IPS DF 4.7 (cell line): Measurements from ENCODE around the gene BCAT1.
"Not testable (repeated sequence)": the region's sequence is repeated elsewhere in the genome, so short reads cannot be mapped to it uniquely, and the experiment has no call there.

ENCODE experiments used
- DNase-seq: peaks from one replicate; pipeline ENCODE4 v3.0.0-alpha.2; 2013; ENCODE audit warnings: low spot score; ENCODE audit errors: extremely low read depth

BCAT1 gene

DNA sequence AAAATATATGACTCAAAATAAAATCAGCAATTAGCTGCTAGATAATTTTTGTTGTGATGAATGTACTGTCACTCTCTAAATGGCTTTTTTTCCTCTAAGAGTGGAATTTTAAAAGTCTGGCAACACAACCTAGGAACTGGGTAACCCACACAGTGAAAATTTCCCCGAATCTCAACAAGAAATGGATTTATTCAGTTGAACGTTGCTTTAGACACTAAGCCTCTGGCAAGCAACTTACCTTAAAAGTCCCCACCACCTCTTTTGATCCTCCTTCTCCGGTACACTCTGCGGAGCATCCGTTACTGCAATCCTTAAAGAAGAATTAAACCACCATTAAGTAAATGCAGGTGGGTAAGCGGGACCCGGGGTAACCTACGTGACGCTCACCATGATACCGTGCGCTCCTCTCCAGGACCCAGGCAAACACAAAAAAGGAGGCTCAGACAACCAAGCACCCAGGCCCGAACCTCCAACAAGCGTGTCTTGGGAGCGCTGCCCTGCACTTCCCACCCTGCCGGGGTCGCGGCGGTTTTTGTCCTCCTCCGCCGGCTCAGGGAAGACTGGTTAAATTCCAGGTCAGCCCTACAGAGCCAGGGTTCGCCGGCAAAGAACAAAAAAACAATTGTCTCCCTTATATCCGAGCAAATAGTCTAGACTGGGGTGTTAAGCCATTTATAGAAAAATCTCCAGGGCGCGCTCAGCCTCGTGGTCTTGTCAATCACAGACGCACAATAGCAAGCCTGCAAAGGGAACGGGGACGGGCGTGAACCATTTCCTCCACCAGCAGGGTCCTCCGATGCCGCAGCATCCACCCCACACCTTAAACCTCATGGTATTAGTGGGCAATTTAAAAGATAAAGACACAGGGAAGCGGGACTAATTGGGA is 47.1 kb downstream of the BCAT1 start:
- no peak for DNase-seq

DNA sequence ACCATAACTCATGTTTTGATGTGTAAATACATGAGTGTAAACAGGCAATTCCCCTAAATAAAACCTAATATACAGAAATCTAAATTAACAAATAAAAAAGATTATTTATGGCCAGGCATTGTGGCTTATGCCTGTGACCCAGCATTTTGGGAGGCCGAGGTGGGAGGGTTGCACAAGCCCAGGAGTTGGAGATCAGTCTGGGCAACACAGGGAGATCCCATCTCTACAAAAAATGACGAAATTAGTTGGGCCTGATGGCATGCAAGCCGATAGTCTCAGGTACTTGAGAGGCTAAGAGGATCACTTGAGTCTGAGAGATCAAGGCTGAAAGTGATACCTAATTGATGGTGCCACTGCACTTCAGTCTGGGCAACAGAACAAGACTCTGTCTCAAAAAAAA is 48.7 kb downstream of the BCAT1 start:
- no peak for DNase-seq

DNA sequence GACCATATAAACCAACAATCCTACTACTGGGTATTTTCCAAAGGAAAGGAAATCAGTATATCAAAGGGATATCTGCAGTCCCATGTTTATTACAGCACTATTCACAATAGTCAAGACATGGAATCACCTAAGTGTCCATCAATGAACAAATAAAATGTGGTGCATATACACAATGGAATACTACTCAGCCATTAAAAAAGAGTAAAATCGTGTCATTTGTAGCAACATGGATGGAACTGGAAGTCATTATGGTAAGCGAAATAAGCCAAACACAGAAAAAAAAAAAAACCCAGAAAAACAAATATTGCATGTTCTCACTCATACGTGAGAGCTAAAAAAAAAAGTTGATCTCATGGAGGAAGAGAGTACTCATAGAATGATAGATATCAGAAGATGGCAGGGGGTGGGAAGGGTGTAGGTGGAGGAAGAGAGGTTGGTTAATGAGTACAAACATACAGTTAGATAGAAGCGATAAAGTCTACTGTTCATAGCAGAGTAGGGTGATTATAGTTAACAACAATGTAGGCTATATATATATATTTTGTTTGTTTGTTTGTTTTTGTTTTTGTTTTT is 49.3 kb downstream of the BCAT1 start:
- DNase-seq = no peak

DNA sequence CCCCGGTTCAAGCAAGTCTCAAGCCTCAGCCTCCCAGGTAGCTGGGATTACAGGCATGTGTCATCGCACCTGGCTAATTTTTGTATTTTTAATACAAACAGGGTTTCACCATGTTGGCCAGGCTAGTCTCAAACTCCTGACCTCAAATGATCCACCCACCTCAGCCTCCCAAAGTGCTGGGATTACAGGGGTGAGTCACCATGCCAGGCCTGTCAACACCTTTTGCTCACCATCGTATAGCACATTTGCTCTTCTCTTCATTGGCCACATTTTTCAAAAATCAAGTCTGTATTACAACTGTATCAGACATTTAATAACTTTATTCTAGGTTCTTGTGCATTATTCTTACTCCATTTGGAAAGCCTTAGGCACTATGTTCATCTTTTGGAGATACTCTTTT is 50.3 kb downstream of the BCAT1 start:
- DNase-seq = no peak

DNA sequence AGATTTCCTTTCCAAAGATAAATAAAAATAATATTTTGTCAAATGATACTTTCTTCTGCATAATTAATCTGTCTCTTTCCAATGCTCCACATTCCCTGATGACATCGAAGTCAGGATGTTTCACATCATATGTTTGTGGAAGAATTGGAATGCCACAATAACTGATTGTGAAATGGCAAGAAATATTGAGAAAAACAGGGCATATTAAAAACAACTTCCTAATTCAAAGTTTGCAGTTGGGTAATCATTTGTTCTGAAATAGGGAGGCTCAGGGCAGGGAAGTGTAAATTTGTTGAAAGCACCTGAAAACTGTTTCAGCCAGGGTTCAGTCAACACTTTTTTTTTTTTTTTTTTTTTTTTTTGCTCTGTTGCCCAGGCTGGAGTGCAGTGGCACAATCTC is 50.7 kb downstream of the BCAT1 start:
- DNase-seq = no peak

DNA sequence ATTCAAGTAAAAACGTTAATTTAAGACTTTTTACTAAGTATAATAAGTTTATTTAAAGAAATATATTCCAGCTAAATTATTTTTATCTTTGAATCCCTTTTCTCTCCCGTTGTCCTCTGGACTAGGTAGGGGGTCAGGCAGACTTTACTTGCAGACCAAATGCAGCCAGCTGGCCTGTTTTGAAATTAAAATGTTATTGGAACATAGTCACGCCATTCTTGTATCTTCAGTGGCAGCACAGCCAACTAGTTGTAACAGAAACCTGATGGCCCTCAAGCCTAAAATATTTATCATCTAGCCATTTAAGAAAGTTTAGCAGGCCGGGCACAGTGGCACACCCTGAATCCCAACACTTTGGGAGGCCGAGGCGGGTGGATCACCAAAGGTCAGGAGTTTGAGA is 52.7 kb downstream of the BCAT1 start:
- DNase-seq = no peak

DNA sequence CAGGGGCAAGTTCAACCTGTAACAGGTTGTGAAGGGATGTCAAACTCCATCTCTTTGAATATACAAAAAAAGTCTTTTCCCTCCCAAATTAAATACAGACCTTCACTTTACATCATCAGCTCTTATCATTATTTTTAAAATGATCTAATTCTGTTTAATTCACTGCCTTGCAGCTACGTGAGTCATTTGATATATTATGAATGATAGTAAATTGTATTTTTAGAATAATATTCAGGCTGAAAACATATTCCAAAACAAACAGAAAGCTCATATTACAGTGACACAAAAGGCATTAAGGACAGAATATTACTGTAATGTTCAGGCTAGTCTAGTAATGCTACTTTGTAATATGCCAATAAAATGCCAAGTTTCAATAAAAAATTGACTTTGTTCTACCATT is 53.3 kb downstream of the BCAT1 start:
- no peak for DNase-seq

DNA sequence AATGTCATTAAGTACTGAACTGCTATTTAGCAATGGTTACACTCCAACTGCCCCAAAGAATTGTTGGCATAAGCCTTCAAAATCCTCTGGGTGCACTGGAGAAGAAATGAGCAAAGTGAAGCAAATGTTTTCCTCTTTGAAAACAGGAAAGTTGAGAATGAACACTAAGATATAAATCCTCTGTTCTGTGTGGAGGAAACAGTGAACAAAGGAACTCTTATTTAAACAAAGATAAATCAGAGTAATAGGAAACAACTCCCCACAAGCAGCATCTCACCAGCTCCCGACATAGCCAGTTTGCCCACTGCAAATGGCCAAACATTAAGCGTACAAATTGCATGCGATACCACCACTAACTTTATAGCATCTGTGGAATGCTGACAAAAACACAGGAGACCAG is 54.0 kb downstream of the BCAT1 start:
- no peak for DNase-seq

DNA sequence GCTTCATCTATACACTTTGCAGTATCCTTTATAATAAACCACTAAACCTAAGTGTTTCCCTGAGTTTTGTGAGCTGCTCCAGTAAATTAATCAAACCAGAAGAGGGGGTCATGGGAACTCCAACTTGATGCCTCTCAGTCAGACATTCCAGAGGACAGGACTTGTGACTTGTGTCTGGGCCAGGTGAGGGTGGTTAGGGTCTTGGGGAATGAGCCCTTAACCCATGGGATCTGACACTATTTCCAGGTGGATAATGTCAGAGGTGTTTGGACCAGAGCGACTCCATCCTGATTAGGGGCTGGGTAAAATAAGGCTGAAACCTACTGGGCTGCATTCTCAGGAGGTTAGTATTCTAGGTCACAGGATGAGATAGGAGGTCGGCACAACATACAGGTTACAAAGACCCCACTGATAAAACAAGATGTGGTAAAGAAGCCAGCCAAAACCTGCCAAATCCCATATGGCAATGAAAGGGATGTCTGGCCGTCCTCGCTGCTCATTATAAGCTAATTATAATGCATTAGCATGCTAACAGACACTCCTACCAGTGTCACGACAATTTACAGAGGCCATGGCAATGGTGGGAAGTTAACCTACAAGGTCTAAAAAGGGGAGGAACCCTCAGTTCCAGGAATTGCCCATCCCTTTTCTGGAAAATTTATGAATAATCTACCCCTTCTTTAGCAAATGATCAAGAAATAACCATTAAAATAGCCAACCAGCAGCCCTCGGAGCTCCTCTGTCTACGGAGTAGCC is 58.7 kb downstream of the BCAT1 start:
- DNase-seq = no peak

DNA sequence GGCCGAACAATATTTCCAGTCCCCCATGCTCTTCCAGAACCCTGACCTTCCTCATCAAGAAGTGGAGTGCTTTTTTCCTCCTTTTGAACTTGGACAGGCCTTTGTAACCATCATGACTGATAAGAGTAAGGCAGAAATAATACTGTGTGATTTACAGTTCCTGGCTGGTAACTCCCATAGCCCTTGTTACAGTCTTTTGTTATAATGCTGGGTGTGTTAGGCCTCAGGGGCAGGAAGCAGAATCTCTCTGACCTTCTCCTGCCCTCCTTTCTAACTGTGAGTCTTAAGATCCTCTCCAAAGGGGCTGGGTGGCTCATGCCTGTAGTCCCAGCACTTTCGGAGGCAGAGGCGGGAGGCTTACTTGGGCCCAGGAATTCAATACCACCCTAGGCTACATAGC is 59.5 kb downstream of the BCAT1 start:
- no peak for DNase-seq

DNA sequence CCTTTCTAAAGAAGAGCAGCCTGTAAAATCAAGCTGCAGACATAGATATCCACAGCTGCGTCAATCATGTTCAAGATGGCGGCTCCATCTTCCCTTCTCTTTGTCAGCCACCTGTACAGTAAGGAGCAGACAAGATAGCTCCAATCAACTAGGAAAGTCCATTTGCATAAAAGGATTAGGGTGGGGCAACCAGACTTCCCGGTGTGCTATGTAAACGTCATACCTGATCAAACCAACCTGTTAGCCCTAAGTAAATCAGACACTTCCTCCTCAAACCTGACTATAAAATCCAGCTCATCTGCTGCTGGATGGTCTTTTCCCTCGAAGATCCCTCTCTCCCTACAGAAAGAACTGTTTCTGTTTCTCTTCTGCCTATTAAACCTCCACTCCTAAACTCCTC is 60.1 kb downstream of the BCAT1 start:
- no peak for DNase-seq

DNA sequence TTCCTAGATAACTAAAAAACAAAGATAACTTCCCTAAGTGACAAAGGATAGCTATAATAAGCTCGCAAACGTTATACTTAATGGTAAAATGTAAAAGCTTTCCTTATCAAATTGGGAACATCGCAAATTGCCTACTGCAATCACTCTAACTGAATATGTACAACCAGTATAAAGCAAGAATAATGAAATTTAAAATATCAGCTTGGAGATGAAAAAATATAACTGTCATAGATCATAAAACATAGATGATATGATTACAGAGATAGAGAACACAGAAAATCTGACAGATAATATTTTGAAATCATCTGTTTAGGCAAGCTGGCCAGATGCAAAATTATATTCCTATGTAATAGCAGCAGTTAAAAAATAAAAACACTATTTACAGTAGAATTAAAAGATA is 64.0 kb downstream of the BCAT1 start:
- DNase-seq = no peak

DNA sequence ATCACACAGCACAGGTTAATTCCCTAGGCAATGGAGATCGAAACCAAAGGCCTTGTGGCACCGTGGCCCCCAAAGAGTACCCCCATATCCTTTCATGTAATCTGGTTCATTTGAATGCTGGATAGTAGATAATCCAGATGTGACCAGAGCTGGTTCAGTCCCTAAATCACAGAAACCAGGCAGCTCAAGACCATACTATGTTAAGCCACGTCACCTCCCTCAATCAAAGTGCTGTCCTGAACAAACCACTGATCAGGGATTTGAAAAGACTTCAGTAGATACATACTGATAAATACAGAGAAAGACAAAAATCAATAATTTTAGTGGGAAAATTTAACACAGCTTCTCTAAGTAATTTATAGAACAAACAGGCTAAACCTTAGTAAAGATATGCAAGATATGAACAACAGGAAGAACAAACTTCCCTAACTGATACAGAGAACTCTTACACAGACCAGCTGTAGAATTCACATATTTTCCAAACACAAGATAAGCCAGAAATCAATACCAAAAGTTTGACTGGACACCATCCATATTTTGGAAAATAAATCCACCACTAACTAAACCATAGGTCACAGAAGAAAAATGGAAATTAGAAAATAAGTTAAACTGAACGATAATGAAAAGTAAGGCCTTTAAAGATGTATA is 67.1 kb downstream of the BCAT1 start:
- DNase-seq = no peak

DNA sequence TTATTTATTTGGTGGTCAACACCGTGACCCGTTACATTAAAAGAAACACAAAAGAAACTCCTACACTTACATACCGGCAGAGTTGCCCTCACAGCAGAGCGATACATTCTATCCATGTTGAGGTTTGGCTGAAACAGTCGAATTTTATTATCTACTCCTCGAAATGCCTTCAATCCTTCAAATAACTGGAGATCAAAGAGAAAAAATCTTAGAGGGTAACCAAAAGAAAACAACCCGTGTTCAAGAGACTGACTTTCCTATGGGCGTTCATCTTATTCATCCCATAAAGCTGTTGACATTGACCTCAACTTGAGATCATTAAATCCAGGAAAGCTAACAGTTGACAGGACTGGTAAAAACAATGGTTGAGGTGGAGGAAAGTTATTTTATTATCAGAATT is 67.7 kb downstream of the BCAT1 start:
- no peak for DNase-seq

DNA sequence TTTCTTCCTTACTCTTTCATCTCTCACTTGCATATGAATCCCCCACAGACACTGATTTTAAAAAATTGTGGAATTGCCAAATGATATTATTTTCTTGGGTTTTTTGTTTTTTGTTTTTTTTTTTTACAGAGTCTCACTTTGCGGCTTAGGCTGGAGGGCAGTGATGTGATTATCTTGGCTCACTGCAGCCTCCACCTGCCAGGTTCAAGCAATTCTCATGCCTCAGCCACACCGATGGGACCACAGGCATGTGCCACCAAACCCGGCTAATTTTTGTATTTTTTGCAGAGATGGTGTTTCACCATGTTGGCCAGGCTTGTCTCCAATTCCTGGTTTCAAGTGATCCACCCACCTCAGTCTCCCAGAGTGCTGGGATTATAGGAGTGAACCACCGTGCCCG is 68.2 kb downstream of the BCAT1 start:
- no peak for DNase-seq

DNA sequence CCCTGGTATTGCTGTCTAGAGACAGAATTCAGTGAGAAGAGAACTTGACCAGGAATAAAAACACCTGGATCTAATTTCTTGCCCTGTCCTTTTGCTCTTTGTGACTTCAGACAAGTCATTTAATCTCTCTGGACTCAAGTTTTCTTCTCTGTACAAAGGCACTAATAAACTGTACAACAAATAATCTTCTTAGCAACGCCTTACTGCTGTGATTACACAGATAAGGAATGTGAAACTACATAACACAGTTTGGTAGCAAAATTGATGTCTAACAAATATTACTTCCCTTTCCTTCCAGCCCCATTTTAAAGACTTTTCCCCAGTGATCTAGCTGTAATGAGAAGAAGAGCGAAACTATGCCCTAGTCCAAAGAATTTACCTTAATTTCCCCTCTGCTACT is 69.3 kb downstream of the BCAT1 start:
- DNase-seq = no peak

DNA sequence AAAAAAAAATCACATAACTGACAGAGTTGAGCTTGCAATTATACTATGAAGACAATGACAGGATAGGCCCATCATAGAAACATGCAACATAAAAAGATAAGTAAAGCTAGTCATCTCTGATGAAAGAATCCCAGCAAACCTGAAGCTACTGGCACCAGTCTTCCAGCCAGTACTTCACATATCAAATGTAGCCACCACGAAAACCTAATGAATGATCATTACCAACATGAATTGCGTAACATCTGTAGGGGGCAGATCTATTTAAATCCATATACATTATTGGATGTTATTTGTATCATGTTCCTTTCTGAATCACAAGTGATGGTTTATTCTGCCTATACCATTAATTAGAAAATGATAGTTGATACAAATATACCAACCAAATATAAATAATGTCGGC is 73.9 kb downstream of the BCAT1 start:
- DNase-seq = no peak

DNA sequence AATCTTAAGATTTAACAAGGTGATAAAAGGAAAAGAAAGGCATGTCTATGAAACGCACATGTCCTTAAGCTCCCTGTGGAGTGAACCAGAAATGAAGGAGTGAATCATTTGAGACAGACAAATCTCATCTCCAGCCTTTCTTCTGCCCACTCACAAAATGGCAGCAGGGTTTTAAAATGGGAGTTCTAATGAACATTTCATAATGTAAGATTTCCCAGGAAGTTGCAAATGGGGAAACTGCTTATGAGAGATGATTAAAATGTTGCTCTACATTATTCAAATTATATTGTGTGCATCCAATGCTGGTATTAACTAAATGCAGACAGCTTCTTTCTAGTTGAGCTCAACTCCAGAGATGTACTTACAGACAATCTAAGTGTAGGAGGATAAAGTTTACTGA is 76.7 kb downstream of the BCAT1 start:
- no peak for DNase-seq

DNA sequence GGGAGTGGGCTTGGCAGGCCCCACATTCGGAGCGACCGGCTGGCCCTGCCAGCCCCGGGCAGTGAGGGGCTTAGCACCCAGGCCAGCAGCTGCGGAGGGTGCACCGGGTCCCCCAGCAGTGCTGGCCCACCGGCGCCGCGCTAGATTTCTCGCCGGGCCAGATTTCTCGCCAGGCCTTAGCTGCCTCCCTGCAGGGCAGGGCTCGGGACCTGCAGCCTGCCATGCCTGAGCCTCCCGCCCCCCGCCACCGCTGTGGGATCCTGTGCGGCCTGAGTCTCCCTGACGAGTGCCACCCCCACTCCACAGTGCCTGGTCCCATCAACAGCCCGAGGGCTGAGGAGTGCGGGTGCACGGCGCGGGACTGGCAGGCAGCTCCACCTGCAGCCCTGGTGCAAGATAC is 82.8 kb downstream of the BCAT1 start:
- not testable (repeated sequence) for DNase-seq

DNA sequence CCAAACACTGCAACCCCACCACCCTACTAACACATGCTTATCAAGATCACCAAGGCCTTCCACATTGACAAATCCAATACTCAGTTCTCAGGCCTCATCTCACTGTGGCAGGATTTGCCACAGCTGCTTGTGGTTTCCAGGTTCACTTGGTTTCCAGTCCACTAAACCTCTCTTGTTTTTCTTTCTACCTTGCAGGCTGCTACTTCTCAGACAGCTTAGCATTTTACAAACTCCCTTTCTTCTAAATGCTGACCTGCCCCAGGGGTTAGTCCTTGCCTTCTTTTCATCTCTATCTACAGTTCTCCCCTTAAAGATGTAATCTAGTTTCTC is 84.1 kb downstream of the BCAT1 start:
- no peak for DNase-seq

DNA sequence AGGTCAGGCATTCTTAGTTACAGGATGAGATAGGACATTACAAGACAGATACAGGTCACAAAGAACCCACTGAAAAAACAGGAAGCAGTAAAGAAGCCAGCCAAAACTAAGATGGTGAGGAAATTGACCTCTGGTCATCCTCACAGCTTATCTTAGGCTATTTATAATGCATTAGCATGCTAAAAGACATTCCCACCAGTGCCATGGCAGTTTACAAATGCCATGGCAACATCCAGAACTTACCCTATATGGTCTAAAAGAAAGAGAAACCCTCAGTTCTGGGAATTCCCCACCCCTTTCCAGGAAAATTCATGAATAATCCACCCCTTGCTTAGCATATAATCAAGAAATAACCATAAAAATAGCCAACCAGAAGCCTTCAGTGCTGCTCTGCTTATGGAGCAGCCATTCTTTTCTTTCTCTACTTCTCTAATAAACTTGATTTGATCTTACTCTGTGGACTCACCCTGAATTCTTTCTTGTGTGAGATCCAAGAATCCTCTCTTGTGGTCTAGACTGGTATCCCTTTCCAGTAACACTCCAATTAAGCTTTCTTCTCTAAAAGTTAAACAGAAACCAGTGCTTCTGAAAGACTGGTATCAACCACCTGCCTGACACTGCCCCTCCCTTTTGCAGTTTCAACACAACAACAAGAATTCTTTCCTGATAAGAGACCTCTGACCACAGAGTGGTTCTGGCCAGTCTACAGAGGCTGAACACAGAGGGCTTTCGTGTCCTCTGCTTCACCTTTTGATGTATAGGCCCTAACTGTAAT is 86.9 kb downstream of the BCAT1 start:
- DNase-seq = no peak
